GM18951 (cell line): Measurements from ENCODE around the gene ALG2.

ENCODE experiments used
- POLR2A ChIP-seq: IDR thresholded peaks from 4 replicates; pipeline ENCODE4 v1.6.1; 2011; ENCODE audit warnings: mild to moderate bottlenecking; ENCODE audit not compliant: insufficient read length, insufficient read depth; ENCODE audit errors: extremely low read depth
- in situ Hi-C: fragments of 300-500 bp; cut with MboI; formaldehyde crosslinking; loops from one replicate; pipeline ENCODE4 v1.12.0; 2022; ENCODE audit warnings: low sequenced_read_pairs, mixed read lengths, inconsistent platforms; ENCODE audit not compliant: unreplicated experiment

ALG2 gene

GRCh38 chr9:99221621-99222415, at the start of gene ALG2, which contains the start of gene SEC61B:
ALG2 (minus strand) TSS chr9:99221942; CDS start chr9:99221894, 48 bp downstream.
SEC61B (plus strand) TSS chr9:99222282; CDS start chr9:99222364, 82 bp downstream.
- TF ChIP-seq POLR2A: peak; percentile 97
- in situ Hi-C loops: no loop called here

- in situ Hi-C loops: no loop called here
- TF ChIP-seq POLR2A: no peak
Measured at GRCh38 chr9:99270491-99270890, 48.7 kb upstream of the ALG2 start.

- in situ Hi-C loops: no loop called here
- no peak for TF ChIP-seq POLR2A
Measured at GRCh38 chr9:99269416-99269815, 47.7 kb upstream of the ALG2 start.

GRCh38 chr9:99266255-99267023, 44.7 kb upstream of the ALG2 start:
- no peak for TF ChIP-seq POLR2A
- in situ Hi-C loops: no loop called here

- no peak for TF ChIP-seq POLR2A
- in situ Hi-C loops: no loop called here
Measured at GRCh38 chr9:99265691-99266090, 43.9 kb upstream of the ALG2 start.

GRCh38 chr9:99264070-99264680, 42.4 kb upstream of the ALG2 start:
- in situ Hi-C loops: no loop called here
- no peak for TF ChIP-seq POLR2A

- in situ Hi-C loops: no loop called here
Measured at GRCh38 chr9:99262949-99263418, 41.2 kb upstream of the ALG2 start.

GRCh38 chr9:99261923-99262322, 40.2 kb upstream of the ALG2 start:
- no peak for TF ChIP-seq POLR2A
- in situ Hi-C loops: no loop called here

More at GRCh38 chr9:99262949-99263418, 41.2 kb upstream of the ALG2 start:
- TF ChIP-seq POLR2A: no peak

- in situ Hi-C loops: no loop called here
- TF ChIP-seq POLR2A: peak; percentile 31
Measured at GRCh38 chr9:99259231-99259918, 37.6 kb upstream of the ALG2 start.

- no peak for TF ChIP-seq POLR2A
- in situ Hi-C loops: no loop called here
Measured at GRCh38 chr9:99257723-99258389, 36.1 kb upstream of the ALG2 start.

GRCh38 chr9:99255651-99256050, 33.9 kb upstream of the ALG2 start:
- TF ChIP-seq POLR2A: no peak
- in situ Hi-C loops: no loop called here

- peak; percentile 54 for TF ChIP-seq POLR2A
- in situ Hi-C loops: no loop called here
Measured at GRCh38 chr9:99253772-99254431, 32.2 kb upstream of the ALG2 start.
